ENCODE results near the gene COLQ.

GRCh38 chr3:15497964-15498363, 23.5 kb downstream of the COLQ start:
- TF ChIP-seq EZH2phosphoT487 (IDR thresholded peaks at IDR 0.05; ENCODE audit: insufficient read depth, low read depth) (no peak), EZH2 (IDR thresholded peaks at IDR 0.05; ENCODE audit: insufficient read depth, poor library complexity, severe bottlenecking) (no peak)
